H1 (cell line): ENCODE data around the gene GSPT1. TPM values are rescaled to one million over a fixed set of nuclear protein-coding genes. Genes with fewer than 3 reads are reported as not detected.

Source experiments
- ASH2L ChIP-seq: fragments of 200-600, 300-600 bp; sonication (generic); IDR thresholded peaks from one replicate; pipeline ENCODE4 v1.7.1; 2017; ENCODE audit warnings: low read length
- ATF3 ChIP-seq: IDR thresholded peaks from 2 replicates; pipeline ENCODE4 v1.6.1; 2011; ENCODE audit warnings: low read depth, mild to moderate bottlenecking, low read length; ENCODE audit not compliant: insufficient read depth
- BACH1 ChIP-seq: IDR thresholded peaks from 2 replicates; pipeline ENCODE4 v1.6.1; 2012; ENCODE audit warnings: low read length, improper control_type of control experiment
- CBX5 ChIP-seq: fragments of 300-800, 300-1000 bp; sonication (generic); IDR thresholded peaks from 2 replicates; pipeline ENCODE4 v1.7.1; 2016; ENCODE audit warnings: antibody characterized with exemption, low read length, low read depth
- CBX8 ChIP-seq: fragments of 300-800, 300-1000 bp; sonication (generic); IDR thresholded peaks from 2 replicates; pipeline ENCODE4 v1.7.1; 2016; ENCODE audit warnings: low read depth, low read length, borderline replicate concordance
- CEBPB ChIP-seq: IDR thresholded peaks from 2 replicates; pipeline ENCODE4 v1.6.1; 2012; ENCODE audit warnings: low read depth, low read length
- CREB1 ChIP-seq: IDR thresholded peaks from 2 replicates; pipeline ENCODE4 v1.6.1; 2012; ENCODE audit warnings: inconsistent platforms
- E2F6 ChIP-seq: IDR thresholded peaks from 2 replicates; pipeline ENCODE4 v1.6.1; 2012; ENCODE audit warnings: inconsistent platforms
- EP300 ChIP-seq, 2 experiments: IDR thresholded peaks; 1 replicate in 1 of 2; 2 replicates in 1 of 2; pipeline ENCODE4 v1.6.1; 2011 to 2012; ENCODE audit warnings: low read depth in 2 of 2, low read length in 2 of 2, mild to moderate bottlenecking in 2 of 2, borderline replicate concordance in 1 of 2, inconsistent platforms in 1 of 2, moderate library complexity in 1 of 2
- GABPA ChIP-seq: IDR thresholded peaks from 2 replicates; pipeline ENCODE4 v1.6.1; 2011; ENCODE audit warnings: mild to moderate bottlenecking, low read length, moderate library complexity, borderline replicate concordance; ENCODE audit not compliant: insufficient read depth
- HDAC6 ChIP-seq: IDR thresholded peaks from one replicate; pipeline ENCODE4 v1.7.1; 2012; ENCODE audit warnings: low read depth, mild to moderate bottlenecking, inconsistent platforms, low read length, moderate library complexity
- KDM1A ChIP-seq: fragments of 200-600, 300-600 bp; sonication (generic); IDR thresholded peaks from 2 replicates; pipeline ENCODE4 v1.7.1; 2016; ENCODE audit warnings: mild to moderate bottlenecking, low read length, borderline replicate concordance
- MAFK ChIP-seq: IDR thresholded peaks from 2 replicates; pipeline ENCODE4 v1.6.1; 2012; ENCODE audit warnings: low read depth, mild to moderate bottlenecking, improper control_type of control experiment, low read length
- POLR2AphosphoS5 ChIP-seq: IDR thresholded peaks from 2 replicates; pipeline ENCODE4 v1.6.1; 2011; ENCODE audit warnings: low read depth, low read length
- SIN3A ChIP-seq, 2 experiments: IDR thresholded peaks in 1 of 2; conservative IDR thresholded peaks in 1 of 2; 2 replicates each; pipeline ENCODE4 v1.6.1; 2011 to 2012; ENCODE audit warnings: low read length in 2 of 2, improper control_type of control experiment in 1 of 2, low read depth in 1 of 2, mild to moderate bottlenecking in 1 of 2
- SIRT6 ChIP-seq: IDR thresholded peaks from one replicate; pipeline ENCODE4 v1.7.1; 2012; ENCODE audit warnings: low read length, inconsistent platforms
- SIX5 ChIP-seq: IDR thresholded peaks from 2 replicates; pipeline ENCODE4 v1.6.1; 2011; ENCODE audit warnings: mild to moderate bottlenecking, low read depth, low read length
- SP2 ChIP-seq: IDR thresholded peaks from 2 replicates; pipeline ENCODE4 v1.6.1; 2012; ENCODE audit warnings: mild to moderate bottlenecking, low read length, inconsistent platforms
- TAF7 ChIP-seq: optimal IDR thresholded peaks from 2 replicates; pipeline ENCODE3; 2011; ENCODE audit warnings: low read depth, mild to moderate bottlenecking, inconsistent platforms, low read length, moderate library complexity, borderline replicate concordance
- TEAD4 ChIP-seq: IDR thresholded peaks from 2 replicates; pipeline ENCODE4 v1.6.1; 2012; ENCODE audit warnings: low read depth, low read length, inconsistent platforms, mixed read lengths
- USF2 ChIP-seq: IDR thresholded peaks from 2 replicates; pipeline ENCODE4 v1.6.1; 2011; ENCODE audit warnings: low read length, improper control_type of control experiment
- ZNF274 ChIP-seq: IDR thresholded peaks from 2 replicates; pipeline ENCODE4 v1.7.0; 2012; ENCODE audit warnings: low read length, borderline replicate concordance; ENCODE audit errors: extremely low read depth
- polyA plus RNA-seq, 7 experiments: library from polyadenylated mRNA; depleted of rRNA in 3 of 7; stranded (reverse) in 5 of 7; unstranded in 2 of 7; fragments of >200 nt in 5 of 7; fragments of 200-250 nt in 2 of 7; gene quantifications; 1 replicate in 5 of 7; 2 replicates in 1 of 7; 4 replicates in 1 of 7; pipeline versions ENCODE4 v1.2.1 to v1.2.3, GENCODE V29; 2011 to 2013; ENCODE audit warnings: missing spikeins in 2 of 7, mixed read lengths in 2 of 7
- total RNA-seq: library from RNA; stranded (reverse); fragmentation: NEBNext Ultra II Directional; extraction: Animal tissue kit (Norgen Biotek cat#: 25700); gene quantifications from 2 replicates; pipeline ENCODE4 v1.2.1, GENCODE V29; 2021

GSPT1 gene
- total and polyA plus RNA-seq, 2 of the 8 experiments (the other 6 are each of a cell fraction or from before 2014, with no cell fraction given), result 51.0 to 204 TPM

- TF ChIP-seq EP300 (IDR thresholded peaks at IDR 0.05; ENCODE audit: borderline replicate concordance in 1 of 2, low read depth in 2 of 2, low read length in 2 of 2) (no peak), CREB1 (peak; percentile 87), GABPA (peak; percentile 94), KDM1A (no peak), CBX5 (no peak), ZNF274 (no peak), SIX5 (no peak), USF2 (no peak), MAFK (no peak), TEAD4 (no peak), HDAC6 (no peak), ASH2L (peak; percentile 47), BACH1 (no peak), POLR2AphosphoS5 (peak; percentile 94), SP2 (peak; percentile 6; the same call in 1 of the 2 replicates), CBX8 (no peak), SIRT6 (no peak), CEBPB (no peak), ATF3 (no peak), E2F6 (peak; percentile 26; the same call in 1 of the 2 replicates), TAF7 (peak; percentile 96), SIN3A (conservative IDR thresholded peaks at IDR 0.05 in 1 of 2, IDR thresholded peaks at IDR 0.05 in 1 of 2; ENCODE audit: low read depth in 1 of 2, low read length in 2 of 2) (peak in 1 of 2 experiments; percentile 70; a peak in 1 of 4 replicates)
Measured at GRCh38 chr16:11851294-11852091, 64.3 kb downstream of the GSPT1 start, which contains the start of gene RSL1D1 (continued).
